ENCODE results near the gene FAM184B.

- TF ChIP-seq EZH2phosphoT487 (IDR thresholded peaks at IDR 0.05; ENCODE audit: insufficient read depth, low read depth) (no peak), EZH2 (IDR thresholded peaks at IDR 0.05; ENCODE audit: insufficient read depth, poor library complexity, severe bottlenecking) (no peak)
Measured at GRCh38 chr4:17814140-17814539, 32.7 kb upstream of the FAM184B start.

Measured in GM23248 (cell line).